ENCODE data around the gene ZBTB8OS.
"Not testable (repeated sequence)": the region's sequence is repeated elsewhere in the genome, so short reads cannot be mapped to it uniquely, and the experiment has no call there.

Gene ZBTB8OS

GRCh38 chr1:32650248-32650751 lies at the start of gene ZBTB8OS:
ZBTB8OS (minus strand) TSS chr1:32650550; CDS start chr1:32650529, 21 bp downstream.
- DNase-seq (ENCODE audit: low spot score) = peak; percentile 91

GRCh38 chr1:32696996-32697395 lies 46.6 kb upstream of the ZBTB8OS start:
- not testable (repeated sequence) for DNase-seq (ENCODE audit: low spot score)

- DNase-seq (ENCODE audit: low spot score) = no peak
These were observed 45.7 kb upstream of the ZBTB8OS start for GRCh38 chr1:32696041-32696440.

GRCh38 chr1:32695098-32695904 lies 45.0 kb upstream of the ZBTB8OS start:
- DNase-seq (ENCODE audit: low spot score) = no peak

- DNase-seq (ENCODE audit: low spot score) = no peak
These were observed 43.3 kb upstream of the ZBTB8OS start for GRCh38 chr1:32693455-32694174.

GRCh38 chr1:32686387-32686786 lies 36.0 kb upstream of the ZBTB8OS start:
- no peak for DNase-seq (ENCODE audit: low spot score)

GRCh38 chr1:32685498-32685897 lies 35.1 kb upstream of the ZBTB8OS start:
- DNase-seq (ENCODE audit: low spot score) = no peak

- DNase-seq (ENCODE audit: low spot score) = no peak
These were observed 33.9 kb upstream of the ZBTB8OS start for GRCh38 chr1:32684167-32684811.

- DNase-seq (ENCODE audit: low spot score) = no peak
These were observed 33.0 kb upstream of the ZBTB8OS start for GRCh38 chr1:32683397-32683796.

GRCh38 chr1:32681999-32682398 lies 31.6 kb upstream of the ZBTB8OS start:
- no peak for DNase-seq (ENCODE audit: low spot score)

- no peak for DNase-seq (ENCODE audit: low spot score)
These were observed 31.2 kb upstream of the ZBTB8OS start for GRCh38 chr1:32681509-32681908.

GRCh38 chr1:32680642-32681041 lies 30.3 kb upstream of the ZBTB8OS start:
- no peak for DNase-seq (ENCODE audit: low spot score)

GRCh38 chr1:32679993-32680392 lies 29.6 kb upstream of the ZBTB8OS start:
- DNase-seq (ENCODE audit: low spot score) = not testable (repeated sequence)

GRCh38 chr1:32676945-32677344 lies 26.6 kb upstream of the ZBTB8OS start:
- DNase-seq (ENCODE audit: low spot score) = no peak

GRCh38 chr1:32668716-32669115 lies 18.4 kb upstream of the ZBTB8OS start:
- not testable (repeated sequence) for DNase-seq (ENCODE audit: low spot score)

- DNase-seq (ENCODE audit: low spot score) = no peak
These were observed 16.7 kb upstream of the ZBTB8OS start for GRCh38 chr1:32666901-32667566.

- DNase-seq (ENCODE audit: low spot score) = no peak
These were observed 15.6 kb upstream of the ZBTB8OS start for GRCh38 chr1:32665915-32666314.

GRCh38 chr1:32659581-32659980 lies 9.2 kb upstream of the ZBTB8OS start:
- DNase-seq (ENCODE audit: low spot score) = no peak

GRCh38 chr1:32652244-32652962 lies 2.1 kb upstream of the ZBTB8OS start:
- no peak for DNase-seq (ENCODE audit: low spot score)

GRCh38 chr1:32651461-32652073 lies 1.2 kb upstream of the ZBTB8OS start:
- DNase-seq (ENCODE audit: low spot score) = no peak

Data from CD4-positive, alpha-beta T cell treated with Interleukin-6 at 100 ng/mL for 8 hours (primary cell).